ENCODE measurements around the gene GSC2. TPM values are rescaled to one million over a fixed set of nuclear protein-coding genes. Genes with fewer than 3 reads are reported as not detected.

Gene GSC2
- total and polyA plus RNA-seq, 9 donors: not detected

- DNase-seq: no peak
- WGBS, 3 donors: 74 to 80% (median 79%) methylated on average over 4 of the region's 4 CpGs
- Histone ChIP-seq H3K9me3 (no peaks in the 10 kb centered on the region), H3K27me3 (no peaks in the 10 kb centered on the region), H3K36me3 (no peaks in the 10 kb centered on the region), H3K27ac (no peak overlapping the region), H3K4me3 (no peak overlapping the region), H3K4me1 (ENCODE audit: insufficient read depth) (peaks cover 26% of the 10 kb centered on the region)
- no peak for TF ChIP-seq POLR2A (IDR thresholded peaks at IDR 0.05)
- TF ChIP-seq, protein P1, sequence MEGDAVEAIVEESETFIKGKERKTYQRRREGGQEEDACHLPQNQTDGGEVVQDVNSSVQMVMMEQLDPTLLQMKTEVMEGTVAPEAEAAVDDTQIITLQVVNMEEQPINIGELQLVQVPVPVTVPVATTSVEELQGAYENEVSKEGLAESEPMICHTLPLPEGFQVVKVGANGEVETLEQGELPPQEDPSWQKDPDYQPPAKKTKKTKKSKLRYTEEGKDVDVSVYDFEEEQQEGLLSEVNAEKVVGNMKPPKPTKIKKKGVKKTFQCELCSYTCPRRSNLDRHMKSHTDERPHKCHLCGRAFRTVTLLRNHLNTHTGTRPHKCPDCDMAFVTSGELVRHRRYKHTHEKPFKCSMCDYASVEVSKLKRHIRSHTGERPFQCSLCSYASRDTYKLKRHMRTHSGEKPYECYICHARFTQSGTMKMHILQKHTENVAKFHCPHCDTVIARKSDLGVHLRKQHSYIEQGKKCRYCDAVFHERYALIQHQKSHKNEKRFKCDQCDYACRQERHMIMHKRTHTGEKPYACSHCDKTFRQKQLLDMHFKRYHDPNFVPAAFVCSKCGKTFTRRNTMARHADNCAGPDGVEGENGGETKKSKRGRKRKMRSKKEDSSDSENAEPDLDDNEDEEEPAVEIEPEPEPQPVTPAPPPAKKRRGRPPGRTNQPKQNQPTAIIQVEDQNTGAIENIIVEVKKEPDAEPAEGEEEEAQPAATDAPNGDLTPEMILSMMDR (IDR thresholded peaks at IDR 0.05): no peak
- no peak for TF ChIP-seq EP300 (IDR thresholded peaks at IDR 0.05)
- intact Hi-C loops (cut with DNase I): loop anchor here in 1 of 4 donors (10.0 kb wide), 1 partner anchor 61 kb away; no protein-coding TSS in a partner anchor
Observed at GRCh38 chr22:19115628-19116027, 34.5 kb downstream of the GSC2 start.

DNA sequence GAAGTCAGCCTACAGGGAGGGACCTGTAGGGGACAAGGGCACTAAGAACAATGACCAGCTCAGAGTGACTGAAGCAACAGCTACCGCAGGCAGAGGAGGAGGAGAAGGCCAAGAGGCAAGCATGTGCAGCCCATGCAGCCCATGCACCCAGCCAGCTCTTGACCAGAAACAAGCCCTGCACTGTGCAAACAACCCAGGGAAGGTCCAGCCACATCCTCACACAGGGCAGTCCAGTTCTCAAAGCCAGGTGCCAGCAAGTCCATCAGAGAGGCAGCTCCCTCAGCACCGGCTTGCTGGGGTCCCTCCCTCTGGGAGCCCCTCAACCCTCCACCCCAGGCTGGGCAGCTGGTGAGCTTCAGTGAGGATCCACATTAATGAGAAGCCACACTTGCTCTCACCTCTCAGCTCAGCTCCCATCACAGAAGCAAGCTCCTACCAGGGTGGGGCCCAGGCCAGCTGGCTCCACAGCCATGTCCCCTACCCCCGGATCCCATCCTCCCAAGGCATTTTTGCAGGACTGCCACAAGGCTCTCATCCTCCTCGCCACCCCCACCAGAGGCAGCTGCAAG is 35.0 kb downstream of the GSC2 start:
- intact Hi-C loops (cut with DNase I): loop anchor here in 1 of 4 donors (10.0 kb wide), 1 partner anchor 60 kb away; no protein-coding TSS in a partner anchor
- WGBS, 3 donors: 82 to 91% (median 89%) methylated on average over 4 of the region's 4 CpGs

GRCh38 chr22:19113429-19113828 is 36.7 kb downstream of the GSC2 start:
- no peak for TF ChIP-seq EP300 (IDR thresholded peaks at IDR 0.05)
- no peak for TF ChIP-seq POLR2A (IDR thresholded peaks at IDR 0.05)
- TF ChIP-seq, protein P1 (IDR thresholded peaks at IDR 0.05): no peak
- peaks cover 25% of the 10 kb centered on the region for H3K4me1 ChIP-seq (ENCODE audit: insufficient read depth)

More for the DNA sequence above, 35.0 kb downstream of the GSC2 start:
- no peaks in the 10 kb centered on the region for H3K9me3 ChIP-seq
- H3K36me3 ChIP-seq: no peaks in the 10 kb centered on the region
- DNase-seq: no peak
- H3K4me1 ChIP-seq (ENCODE audit: insufficient read depth): peaks cover 23% of the 10 kb centered on the region
- TF ChIP-seq EP300 (IDR thresholded peaks at IDR 0.05) (no peak), POLR2A (IDR thresholded peaks at IDR 0.05) (no peak)
- TF ChIP-seq, protein P1 (IDR thresholded peaks at IDR 0.05): no peak
- H3K27me3 ChIP-seq: no peaks in the 10 kb centered on the region
- H3K4me3 ChIP-seq: no peak overlapping the region
- H3K27ac ChIP-seq: no peak overlapping the region

GRCh38 chr22:19111584-19111983 is 38.5 kb downstream of the GSC2 start:
- H3K9me3 ChIP-seq: no peaks in the 10 kb centered on the region
- DNase-seq: no peak
- peaks cover 20% of the 10 kb centered on the region for H3K4me1 ChIP-seq (ENCODE audit: insufficient read depth)
- intact Hi-C loops (cut with DNase I): loop anchor here in 1 of 4 donors (10.0 kb wide), 1 partner anchor 57 kb away; no protein-coding TSS in a partner anchor
- no peak overlapping the region for H3K27ac ChIP-seq
- WGBS, 3 donors: 91 to 92% (median 91%) methylated on average over 3 of the region's 3 CpGs
- no peaks in the 10 kb centered on the region for H3K27me3 ChIP-seq
- H3K36me3 ChIP-seq: no peaks in the 10 kb centered on the region
- H3K4me3 ChIP-seq: no peak overlapping the region
- TF ChIP-seq, protein P1 (IDR thresholded peaks at IDR 0.05): no peak
- TF ChIP-seq EP300 (IDR thresholded peaks at IDR 0.05) (no peak), POLR2A (IDR thresholded peaks at IDR 0.05) (no peak)

More at GRCh38 chr22:19113429-19113828, 36.7 kb downstream of the GSC2 start:
- H3K4me3 ChIP-seq: no peak overlapping the region
- intact Hi-C loops (cut with DNase I): loop anchor here in 1 of 4 donors (10.0 kb wide), 1 partner anchor 59 kb away; no protein-coding TSS in a partner anchor
- 96 to 99% (median 97%) methylated on average over 5 of the region's 5 CpGs for WGBS, 3 donors
- no peaks in the 10 kb centered on the region for H3K27me3 ChIP-seq
- H3K36me3 ChIP-seq: no peaks in the 10 kb centered on the region
- no peak overlapping the region for H3K27ac ChIP-seq
- H3K9me3 ChIP-seq: no peaks in the 10 kb centered on the region
- no peak for DNase-seq

All from ovary (tissue), 9 donors.